Activated CD8-positive, alpha-beta memory T cell treated with anti-CD3 and anti-CD28 coated beads for 4 hours (primary cell): ENCODE results near the gene EFCAB12.

ENCODE experiments used
- DNase-seq, 2 donors: peaks; one replicate each; pipeline ENCODE4 v3.0.0-alpha.2; 2020; ENCODE audit warnings: low read depth in 2 of 2

Gene EFCAB12

GRCh38 chr3:129445471-129445870 lies 17.0 kb upstream of the EFCAB12 start:
- no peak for DNase-seq

GRCh38 chr3:129442947-129443346 lies 14.5 kb upstream of the EFCAB12 start:
- DNase-seq = no peak

- no peak for DNase-seq
Measured at GRCh38 chr3:129442486-129442885, 14.1 kb upstream of the EFCAB12 start.

- DNase-seq = no peak
Measured at GRCh38 chr3:129441782-129442181, 13.3 kb upstream of the EFCAB12 start.

GRCh38 chr3:129441215-129441614 lies 12.8 kb upstream of the EFCAB12 start:
- no peak for DNase-seq

- DNase-seq = no peak
Measured at GRCh38 chr3:129440618-129441190, 12.3 kb upstream of the EFCAB12 start.

- DNase-seq = peak; percentile 96 to 98
Measured at GRCh38 chr3:129439817-129440617, 11.6 kb upstream of the EFCAB12 start, which contains the start of the genes IFT122 and MBD4. IFT122 (plus strand) TSS chr3:129440224; CDS start chr3:129440331, 107 bp downstream. MBD4 (minus strand) TSS chr3:129439948; CDS start chr3:129439833, 115 bp downstream.

- peak in 1 of 2 donors; percentile 6 for DNase-seq
Measured at GRCh38 chr3:129439226-129439816, 10.9 kb upstream of the EFCAB12 start.

- no peak for DNase-seq
Measured at GRCh38 chr3:129435367-129435766, 6.9 kb upstream of the EFCAB12 start.

GRCh38 chr3:129434140-129434539 lies 5.7 kb upstream of the EFCAB12 start:
- no peak for DNase-seq

GRCh38 chr3:129433565-129433964 lies 5.1 kb upstream of the EFCAB12 start:
- DNase-seq = no peak

- DNase-seq = no peak
Measured at GRCh38 chr3:129432671-129433070, 4.2 kb upstream of the EFCAB12 start.

- no peak for DNase-seq
Measured at GRCh38 chr3:129432036-129432435, 3.6 kb upstream of the EFCAB12 start.

- no peak for DNase-seq
Measured at GRCh38 chr3:129429602-129430001, 1.2 kb upstream of the EFCAB12 start.

GRCh38 chr3:129429080-129429451 lies 630 bp upstream of the EFCAB12 start:
- no peak for DNase-seq

- DNase-seq = no peak
Measured at GRCh38 chr3:129428007-129428375, 445 bp downstream of the EFCAB12 start.

- no peak for DNase-seq
Measured at GRCh38 chr3:129425619-129426018, 2.8 kb downstream of the EFCAB12 start.

- no peak for DNase-seq
Measured at GRCh38 chr3:129425213-129425612, 3.2 kb downstream of the EFCAB12 start.

- DNase-seq = no peak
Measured at GRCh38 chr3:129424185-129424841, 4.1 kb downstream of the EFCAB12 start.

- DNase-seq = no peak
Measured at GRCh38 chr3:129422897-129423296, 5.5 kb downstream of the EFCAB12 start.

GRCh38 chr3:129421988-129422745 lies 6.3 kb downstream of the EFCAB12 start:
- DNase-seq = no peak
